IPS-15b (cell line): ENCODE data around the gene DRC1.
A peak's percentile ranks its signal among the peaks of the same experiment; 100 is the strongest.

Experiments used
- H3K27me3 ChIP-seq: one replicate; pipeline ENCODE4 v1.6.1; 2013; ENCODE audit warnings: low read length; ENCODE audit not compliant: control insufficient read depth, insufficient read depth
- H3K36me3 ChIP-seq: one replicate; pipeline ENCODE4 v1.6.1; 2013; ENCODE audit warnings: low read length; ENCODE audit not compliant: control insufficient read depth, insufficient read depth
- H3K4me1 ChIP-seq: one replicate; pipeline ENCODE4 v1.6.1; 2013; ENCODE audit warnings: mild to moderate bottlenecking, low read length; ENCODE audit not compliant: control insufficient read depth, insufficient read depth
- H3K4me3 ChIP-seq: one replicate; pipeline ENCODE4 v1.5.1; 2013; ENCODE audit warnings: low read depth, low read length
- H3K9ac ChIP-seq: one replicate; pipeline ENCODE4 v1.6.1; 2013; ENCODE audit warnings: low read depth, mild to moderate bottlenecking, low read length
- H3K9me3 ChIP-seq: one replicate; pipeline ENCODE4 v1.6.1; 2013; ENCODE audit warnings: mild to moderate bottlenecking, low read length; ENCODE audit not compliant: control insufficient read depth, insufficient read depth

Gene DRC1

DNA sequence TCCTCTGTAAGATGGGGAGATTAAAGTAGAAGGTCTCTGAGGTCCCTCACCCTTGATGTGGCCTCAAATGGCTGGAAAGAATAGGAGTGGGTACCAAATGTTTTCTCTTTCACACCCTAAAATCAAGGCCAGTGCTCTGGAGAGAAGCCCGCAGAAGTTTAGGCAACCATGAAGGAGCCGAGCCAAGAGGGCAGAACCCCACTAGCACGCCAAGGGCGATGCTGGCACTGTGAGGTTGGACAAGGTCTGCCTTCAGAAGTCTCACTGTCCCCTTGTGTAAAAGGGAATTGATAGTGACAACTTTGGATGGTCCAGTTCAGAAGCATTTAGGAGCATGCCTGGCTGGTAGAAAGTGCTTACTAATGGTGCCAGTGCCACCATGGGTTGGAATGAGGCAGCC, 92.5 kb downstream of the DRC1 start:
- Histone ChIP-seq H3K4me1 (no peaks in the 10 kb centered on the region), H3K9me3 (no peaks in the 10 kb centered on the region), H3K9ac (no peak overlapping the region), H3K4me3 (no peak overlapping the region), H3K36me3 (no peaks in the 10 kb centered on the region), H3K27me3 (peaks cover 3% of the 10 kb centered on the region)

DNA sequence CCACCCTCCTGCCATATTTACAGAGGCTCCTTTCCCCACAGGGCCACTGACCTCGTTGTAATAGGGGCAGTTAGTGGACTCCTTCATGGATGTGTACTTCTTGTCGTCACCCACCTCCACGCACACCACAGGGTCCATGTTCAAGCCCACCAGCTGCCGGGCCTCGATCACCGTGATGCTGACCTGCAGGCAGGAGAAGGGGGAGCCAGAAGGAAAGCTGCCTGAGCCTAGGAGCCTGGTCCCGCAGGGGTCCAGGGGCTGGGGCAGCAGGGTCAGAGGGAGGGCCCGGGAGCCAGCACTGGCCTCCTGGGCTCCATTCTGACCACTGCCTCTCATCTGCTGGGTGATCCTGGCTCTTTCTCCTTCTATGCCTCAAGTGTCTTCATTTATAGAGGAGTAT, 93.2 kb downstream of the DRC1 start:
- Histone ChIP-seq H3K9me3 (no peaks in the 10 kb centered on the region), H3K36me3 (no peaks in the 10 kb centered on the region), H3K27me3 (peaks cover 3% of the 10 kb centered on the region), H3K4me3 (no peak overlapping the region), H3K4me1 (no peaks in the 10 kb centered on the region), H3K9ac (no peak overlapping the region)

DNA sequence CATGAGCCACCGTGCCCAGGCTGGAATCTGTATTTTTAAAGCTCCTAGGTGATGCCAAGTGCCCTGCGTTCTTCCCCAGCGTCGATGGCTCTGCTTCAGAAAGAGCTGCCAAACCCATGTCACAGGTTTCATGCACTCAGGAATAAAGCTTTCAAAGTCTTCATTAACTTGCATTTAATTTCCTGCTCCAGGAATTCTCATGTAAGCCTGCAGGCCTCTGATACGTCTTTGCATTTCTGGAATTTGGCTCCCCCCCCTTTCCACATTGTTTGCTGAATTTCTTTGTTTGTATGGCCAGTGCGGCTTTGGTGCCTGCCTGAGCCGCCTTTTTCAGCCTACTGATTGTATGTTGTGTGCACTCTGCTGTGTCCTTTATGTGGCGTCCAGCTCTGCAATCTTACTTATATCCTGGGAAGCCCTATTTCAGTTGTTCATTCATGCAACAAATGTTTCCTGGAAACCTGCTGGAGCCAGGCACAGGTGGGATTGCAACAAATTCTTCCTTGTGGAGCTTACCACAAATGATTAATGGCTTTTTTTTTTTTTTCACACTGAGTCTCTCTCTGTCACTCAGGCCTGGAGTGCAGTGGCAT, 94.1 kb downstream of the DRC1 start:
- no peaks in the 10 kb centered on the region for H3K4me1 ChIP-seq
- H3K36me3 ChIP-seq = no peaks in the 10 kb centered on the region
- peaks cover 3% of the 10 kb centered on the region for H3K27me3 ChIP-seq
- no peak overlapping the region for H3K4me3 ChIP-seq
- H3K9me3 ChIP-seq = no peaks in the 10 kb centered on the region
- H3K9ac ChIP-seq = no peak overlapping the region

DNA sequence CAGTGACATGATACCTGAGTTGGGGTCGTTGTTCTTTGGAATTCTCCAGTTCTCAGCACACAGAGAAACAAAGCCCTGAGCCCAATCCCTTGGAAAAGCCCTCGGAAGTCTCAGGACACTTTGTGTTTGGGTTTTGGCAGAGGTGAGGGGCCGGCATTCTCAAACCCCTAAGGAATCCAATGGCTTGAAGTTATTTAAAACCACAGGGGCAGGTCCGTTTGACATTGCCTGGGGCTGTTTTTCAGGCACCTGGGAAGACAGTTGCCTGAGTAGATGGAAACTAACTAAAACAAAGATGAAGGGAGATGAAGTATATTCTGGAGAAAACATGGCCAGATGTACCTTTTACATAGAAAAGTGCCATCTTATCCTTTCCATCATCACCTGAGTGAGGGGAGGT, 98.7 kb downstream of the DRC1 start:
- no peaks in the 10 kb centered on the region for H3K9me3 ChIP-seq
- H3K36me3 ChIP-seq = no peaks in the 10 kb centered on the region
- H3K4me3 ChIP-seq = no peak overlapping the region
- peaks cover 8% of the 10 kb centered on the region for H3K4me1 ChIP-seq
- no peak overlapping the region for H3K9ac ChIP-seq
- peaks cover 15% of the 10 kb centered on the region for H3K27me3 ChIP-seq

DNA sequence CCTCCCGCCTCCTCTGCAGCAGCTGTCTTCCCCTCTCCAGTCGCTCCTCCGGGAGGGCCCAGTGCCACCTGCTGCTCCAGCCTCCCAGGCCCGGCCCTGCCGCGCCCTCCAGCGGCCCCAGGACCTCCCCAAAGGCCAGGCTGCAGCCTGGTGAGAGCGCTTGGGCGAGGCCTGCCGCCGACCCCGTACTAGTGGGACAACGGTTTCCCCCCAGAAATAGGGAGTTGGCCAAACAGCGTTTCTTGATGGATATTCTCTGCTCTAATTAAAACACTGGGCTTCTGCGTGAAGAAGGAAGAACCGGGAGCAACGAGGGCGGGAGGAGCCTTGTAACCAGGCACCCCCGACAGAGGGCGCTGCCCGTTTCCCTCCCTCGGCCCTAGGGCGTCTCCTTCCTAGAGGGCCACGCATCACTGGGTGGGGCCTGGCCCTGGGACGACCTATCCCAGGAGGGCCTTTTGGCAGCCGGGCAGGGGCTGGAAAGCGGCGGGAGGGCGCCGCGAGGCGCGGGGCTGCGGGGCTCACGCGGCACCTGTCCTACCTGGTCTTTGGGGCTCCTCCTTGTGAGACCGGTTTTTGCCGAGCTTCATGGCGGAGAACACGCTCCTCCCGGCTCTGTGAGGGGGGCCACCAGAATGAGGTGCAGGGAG, 101.6 kb downstream of the DRC1 start:
- Histone ChIP-seq H3K9ac (peak overlapping the region; percentile 47), H3K9me3 (no peaks in the 10 kb centered on the region), H3K36me3 (no peaks in the 10 kb centered on the region), H3K4me3 (peak overlapping the region; percentile 59), H3K27me3 (peaks cover 19% of the 10 kb centered on the region), H3K4me1 (peaks cover 8% of the 10 kb centered on the region)

DNA sequence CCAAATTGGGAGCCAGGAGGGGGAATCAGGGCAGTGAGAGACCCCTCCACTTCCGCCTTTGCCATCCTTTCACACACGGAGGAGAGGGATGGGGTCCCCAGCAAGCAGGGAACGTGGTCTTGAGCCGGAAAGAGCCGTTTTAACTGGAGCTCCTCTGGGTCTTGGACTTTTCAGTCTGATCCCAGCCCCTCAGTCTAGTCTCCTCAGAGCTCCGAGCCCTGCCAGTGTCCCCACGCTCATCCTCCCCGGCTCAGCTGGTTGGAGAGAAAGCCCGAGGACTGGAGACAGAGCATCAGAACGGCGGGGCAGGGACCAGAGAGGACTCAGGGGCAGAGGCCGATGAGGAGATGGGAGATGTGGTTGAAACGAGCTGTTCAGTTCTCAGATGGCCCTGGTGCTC, 102.3 kb downstream of the DRC1 start:
- Histone ChIP-seq H3K4me3 (peak overlapping the region; percentile 59), H3K27me3 (peaks cover 16% of the 10 kb centered on the region), H3K4me1 (peaks cover 8% of the 10 kb centered on the region), H3K9me3 (no peaks in the 10 kb centered on the region), H3K9ac (peak overlapping the region; percentile 41), H3K36me3 (no peaks in the 10 kb centered on the region)

DNA sequence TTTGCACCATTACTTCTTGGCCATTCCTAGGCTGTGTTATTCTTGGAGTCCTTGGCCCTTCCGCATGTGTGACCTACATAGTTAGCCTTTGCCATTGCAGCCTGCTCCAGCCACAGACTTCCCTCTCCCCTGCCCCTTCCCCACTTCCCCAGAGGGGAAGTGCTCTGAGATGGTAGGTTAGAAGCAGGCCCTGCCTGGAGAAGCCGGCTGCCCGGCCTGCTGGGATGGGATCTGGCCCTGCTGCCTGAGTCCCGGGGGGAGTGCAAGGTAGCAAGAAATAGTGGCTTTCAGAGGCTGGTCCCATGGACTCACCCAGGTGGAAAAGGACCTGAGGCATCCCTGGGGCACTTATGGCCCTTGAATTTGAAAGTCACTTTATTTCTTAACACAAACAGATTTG, 104.6 kb downstream of the DRC1 start:
- H3K9me3 ChIP-seq = no peaks in the 10 kb centered on the region
- H3K27me3 ChIP-seq = peaks cover 16% of the 10 kb centered on the region

More for the DNA sequence above, 104.6 kb downstream of the DRC1 start:
- H3K4me1 ChIP-seq = peaks cover 8% of the 10 kb centered on the region
- no peak overlapping the region for H3K4me3 ChIP-seq
- H3K9ac ChIP-seq = no peak overlapping the region
- no peaks in the 10 kb centered on the region for H3K36me3 ChIP-seq
